Measurements from ENCODE around the gene ZNF317. TPM values are rescaled to one million over a fixed set of nuclear protein-coding genes. Genes with fewer than 3 reads are reported as not detected.

ZNF317 gene
- total and polyA plus RNA-seq, 9 of the 15 experiments (the other 6 are each of a cell fraction or from before 2014, with no cell fraction given): 17.3 to 43.2 (median 34.8) TPM

GRCh38 chr19:9205501-9206113 lies 65.4 kb downstream of the ZNF317 start (continued):
- TF ChIP-seq MAZ (CRISPR knock-in tag; conservative IDR thresholded peaks at IDR 0.05 in 1 of 2, IDR thresholded peaks at IDR 0.05 in 1 of 2) (0 out of 4 replicates have a peak, but pooled peaks of 1 of the 2 experiments have one; percentile 17), KLF16 (IDR thresholded peaks at IDR 0.05) (peak; percentile 45; the same call in 1 of the 2 replicates), USF2 (CRISPR knock-in tag; IDR thresholded peaks at IDR 0.05) (peak; percentile 24; the same call in 1 of the 2 replicates), ZNF41 (CRISPR knock-in tag; conservative IDR thresholded peaks at IDR 0.05) (no peak), RAD51 (IDR thresholded peaks at IDR 0.05; ENCODE audit: borderline replicate concordance, low read depth) (0 out of 2 replicates have a peak, but pooled peaks have one; percentile 19), STAG1 (CRISPR knock-in tag; IDR thresholded peaks at IDR 0.05; ENCODE audit: borderline replicate concordance) (peak; percentile 73; the same call in 1 of the 2 replicates), MED1 (CRISPR knock-in tag; IDR thresholded peaks at IDR 0.05; ENCODE audit: borderline replicate concordance) (no peak), RAD21 (CRISPR knock-in tag; conservative IDR thresholded peaks at IDR 0.05 in 1 of 2, IDR thresholded peaks at IDR 0.05 in 1 of 2) (peak; percentile 67 to 92), STAT5A (IDR thresholded peaks at IDR 0.05; ENCODE audit: borderline replicate concordance, low read length) (no peak), HNRNPLL (IDR thresholded peaks at IDR 0.05; ENCODE audit: low read depth, low read length, poor library complexity, severe bottlenecking) (peak; percentile 30)

Other genes starting within 250 kb of the ZNF317 start
Only the 7 nearest of the 11 such genes appear.
- gene OR1M1, start 53.3 kb upstream of the ZNF317 start, total RNA-seq (2014; rRNA removed): not detected in 2 replicates
- gene OR1M1, start 53.3 kb upstream of the ZNF317 start, total RNA-seq (2014; rRNA removed; fragmentation: Illumina TruSeq; extraction: Trizol): not detected in 2 replicates
- gene OR1M1, start 53.3 kb upstream of the ZNF317 start, total RNA-seq (2015; rRNA removed; fragmentation: Illumina TruSeq; extraction: Trizol): not detected in 2 replicates
- not detected in 2 replicates for gene OR1M1, start 53.3 kb upstream of the ZNF317 start, total RNA-seq (2021)
- not detected in 2 replicates for gene OR1M1, start 53.3 kb upstream of the ZNF317 start, polyA plus RNA-seq (2011; rRNA removed)
- not detected in 2 replicates for gene OR1M1, start 53.3 kb upstream of the ZNF317 start, polyA plus RNA-seq (2014; fragmentation: Illumina TruSeq; extraction: Trizol)
- not detected for gene OR1M1, start 53.3 kb upstream of the ZNF317 start, polyA plus RNA-seq (2014; fragmentation: Nextera tagmentation; extraction: Ambion mirVana)
- not detected in 2 replicates for gene OR1M1, start 53.3 kb upstream of the ZNF317 start, polyA plus RNA-seq (2014; rRNA removed)
- not detected in 2 replicates for gene OR7G2, start 32.9 kb upstream of the ZNF317 start, total RNA-seq (2014; rRNA removed)
- gene OR7G2, start 32.9 kb upstream of the ZNF317 start, total RNA-seq (2014; rRNA removed; fragmentation: Illumina TruSeq; extraction: Trizol): not detected in 2 replicates
- gene OR7G2, start 32.9 kb upstream of the ZNF317 start, total RNA-seq (2015; rRNA removed; fragmentation: Illumina TruSeq; extraction: Trizol): not detected in 2 replicates
- not detected in 2 replicates for gene OR7G2, start 32.9 kb upstream of the ZNF317 start, total RNA-seq (2021)
- 0.16 and 0.20 TPM in 2 replicates for gene OR7G2, start 32.9 kb upstream of the ZNF317 start, polyA plus RNA-seq (2011; rRNA removed)
- gene OR7G2, start 32.9 kb upstream of the ZNF317 start, polyA plus RNA-seq (2014; fragmentation: Illumina TruSeq; extraction: Trizol): not detected in 2 replicates
- gene OR7G2, start 32.9 kb upstream of the ZNF317 start, polyA plus RNA-seq (2014; fragmentation: Nextera tagmentation; extraction: Ambion mirVana): not detected
- not detected in 2 replicates for gene OR7G2, start 32.9 kb upstream of the ZNF317 start, polyA plus RNA-seq (2014; rRNA removed)
- gene OR7G1, start 24.6 kb upstream of the ZNF317 start, total RNA-seq (2014; rRNA removed): not detected in 2 replicates
- not detected in 2 replicates for gene OR7G1, start 24.6 kb upstream of the ZNF317 start, total RNA-seq (2014; rRNA removed; fragmentation: Illumina TruSeq; extraction: Trizol)
- gene OR7G1, start 24.6 kb upstream of the ZNF317 start, total RNA-seq (2015; rRNA removed; fragmentation: Illumina TruSeq; extraction: Trizol): not detected in 2 replicates
- gene OR7G1, start 24.6 kb upstream of the ZNF317 start, total RNA-seq (2021): not detected in 2 replicates
- gene OR7G1, start 24.6 kb upstream of the ZNF317 start, polyA plus RNA-seq (2011; rRNA removed): not detected in 2 replicates
- gene OR7G1, start 24.6 kb upstream of the ZNF317 start, polyA plus RNA-seq (2014; fragmentation: Illumina TruSeq; extraction: Trizol): not detected in 2 replicates
- not detected for gene OR7G1, start 24.6 kb upstream of the ZNF317 start, polyA plus RNA-seq (2014; fragmentation: Nextera tagmentation; extraction: Ambion mirVana)
- not detected in 2 replicates for gene OR7G1, start 24.6 kb upstream of the ZNF317 start, polyA plus RNA-seq (2014; rRNA removed)
- not detected in 2 replicates for gene OR7G3, start 13.4 kb upstream of the ZNF317 start, total RNA-seq (2014; rRNA removed)
- gene OR7G3, start 13.4 kb upstream of the ZNF317 start, total RNA-seq (2014; rRNA removed; fragmentation: Illumina TruSeq; extraction: Trizol): not detected in 2 replicates
- gene OR7G3, start 13.4 kb upstream of the ZNF317 start, total RNA-seq (2015; rRNA removed; fragmentation: Illumina TruSeq; extraction: Trizol): not detected in 2 replicates
- gene OR7G3, start 13.4 kb upstream of the ZNF317 start, total RNA-seq (2021): not detected in 2 replicates
- not detected in 2 replicates for gene OR7G3, start 13.4 kb upstream of the ZNF317 start, polyA plus RNA-seq (2011; rRNA removed)
- gene OR7G3, start 13.4 kb upstream of the ZNF317 start, polyA plus RNA-seq (2014; fragmentation: Illumina TruSeq; extraction: Trizol): not detected in 2 replicates
- gene OR7G3, start 13.4 kb upstream of the ZNF317 start, polyA plus RNA-seq (2014; fragmentation: Nextera tagmentation; extraction: Ambion mirVana): not detected
- gene OR7G3, start 13.4 kb upstream of the ZNF317 start, polyA plus RNA-seq (2014; rRNA removed): not detected in 2 replicates
- gene OR7D2, start 38.6 kb downstream of the ZNF317 start, total RNA-seq (2014; rRNA removed): 0.05 and 0.20 TPM in 2 replicates
- 0.45 and 0.51 TPM in 2 replicates for gene OR7D2, start 38.6 kb downstream of the ZNF317 start, total RNA-seq (2014; rRNA removed; fragmentation: Illumina TruSeq; extraction: Trizol)
- 0.43 and 0.72 TPM in 2 replicates for gene OR7D2, start 38.6 kb downstream of the ZNF317 start, total RNA-seq (2015; rRNA removed; fragmentation: Illumina TruSeq; extraction: Trizol)
- gene OR7D2, start 38.6 kb downstream of the ZNF317 start, total RNA-seq (2021): 0.40 and 0.49 TPM in 2 replicates
- 0.75 and 1.2 TPM in 2 replicates for gene OR7D2, start 38.6 kb downstream of the ZNF317 start, polyA plus RNA-seq (2011; rRNA removed)
- 0.39 and 0.62 TPM in 2 replicates for gene OR7D2, start 38.6 kb downstream of the ZNF317 start, polyA plus RNA-seq (2014; fragmentation: Illumina TruSeq; extraction: Trizol)
- gene OR7D2, start 38.6 kb downstream of the ZNF317 start, polyA plus RNA-seq (2014; fragmentation: Nextera tagmentation; extraction: Ambion mirVana): under 1 TPM; 0.22 to 0.25 TPM
- gene OR7D2, start 38.6 kb downstream of the ZNF317 start, polyA plus RNA-seq (2014; rRNA removed): 0.42 and 0.45 TPM in 2 replicates
- gene OR7D4, start 79.2 kb downstream of the ZNF317 start, total RNA-seq (2014; rRNA removed): not detected in 2 replicates
- gene OR7D4, start 79.2 kb downstream of the ZNF317 start, total RNA-seq (2014; rRNA removed; fragmentation: Illumina TruSeq; extraction: Trizol): not detected in 2 replicates
- gene OR7D4, start 79.2 kb downstream of the ZNF317 start, total RNA-seq (2015; rRNA removed; fragmentation: Illumina TruSeq; extraction: Trizol): not detected in 2 replicates
- not detected in 2 replicates for gene OR7D4, start 79.2 kb downstream of the ZNF317 start, total RNA-seq (2021)
- gene OR7D4, start 79.2 kb downstream of the ZNF317 start, polyA plus RNA-seq (2011; rRNA removed): not detected in 2 replicates
- gene OR7D4, start 79.2 kb downstream of the ZNF317 start, polyA plus RNA-seq (2014; fragmentation: Illumina TruSeq; extraction: Trizol): not detected in 2 replicates
- not detected for gene OR7D4, start 79.2 kb downstream of the ZNF317 start, polyA plus RNA-seq (2014; fragmentation: Nextera tagmentation; extraction: Ambion mirVana)
- gene OR7D4, start 79.2 kb downstream of the ZNF317 start, polyA plus RNA-seq (2014; rRNA removed): not detected in 2 replicates
- gene OR7E24, start 110.5 kb downstream of the ZNF317 start, total RNA-seq (2014; rRNA removed): not detected in 2 replicates
- not detected in 2 replicates for gene OR7E24, start 110.5 kb downstream of the ZNF317 start, total RNA-seq (2014; rRNA removed; fragmentation: Illumina TruSeq; extraction: Trizol)
- gene OR7E24, start 110.5 kb downstream of the ZNF317 start, total RNA-seq (2015; rRNA removed; fragmentation: Illumina TruSeq; extraction: Trizol): not detected in 2 replicates
- gene OR7E24, start 110.5 kb downstream of the ZNF317 start, total RNA-seq (2021): not detected in 2 replicates
- not detected in 2 replicates for gene OR7E24, start 110.5 kb downstream of the ZNF317 start, polyA plus RNA-seq (2011; rRNA removed)
- not detected in 2 replicates for gene OR7E24, start 110.5 kb downstream of the ZNF317 start, polyA plus RNA-seq (2014; fragmentation: Illumina TruSeq; extraction: Trizol)
- not detected for gene OR7E24, start 110.5 kb downstream of the ZNF317 start, polyA plus RNA-seq (2014; fragmentation: Nextera tagmentation; extraction: Ambion mirVana)
- not detected in 2 replicates for gene OR7E24, start 110.5 kb downstream of the ZNF317 start, polyA plus RNA-seq (2014; rRNA removed)